Measurements from ENCODE around the gene KHDRBS1. TPM values are rescaled to one million over a fixed set of nuclear protein-coding genes. Genes with fewer than 3 reads are reported as not detected.
"Not testable (repeated sequence)": the region's sequence is repeated elsewhere in the genome, so short reads cannot be mapped to it uniquely, and the experiment has no call there.

Gene KHDRBS1
- total RNA-seq, 4 donors from 2014 or later: 60.8 to 94.3 (median 84.7) TPM

GRCh38 chr1:32056598-32056997 lies 42.9 kb downstream of the KHDRBS1 start:
- WGBS, 2 donors: 100% methylated on average over 1 of the region's 1 CpG
- TF ChIP-seq CTCF (IDR thresholded peaks at IDR 0.05) (no peak), POLR2A (IDR thresholded peaks at IDR 0.05) (no peak)
- DNase-seq (ENCODE audit: low spot score in 2 of 2): no peak
- intact Hi-C loops (cut with DNase I; ENCODE audit: low total_unique reads): no loop called here
- H3K4me3 ChIP-seq (ENCODE audit: low read depth, poor library complexity, severe bottlenecking): no peak overlapping the region

DNA sequence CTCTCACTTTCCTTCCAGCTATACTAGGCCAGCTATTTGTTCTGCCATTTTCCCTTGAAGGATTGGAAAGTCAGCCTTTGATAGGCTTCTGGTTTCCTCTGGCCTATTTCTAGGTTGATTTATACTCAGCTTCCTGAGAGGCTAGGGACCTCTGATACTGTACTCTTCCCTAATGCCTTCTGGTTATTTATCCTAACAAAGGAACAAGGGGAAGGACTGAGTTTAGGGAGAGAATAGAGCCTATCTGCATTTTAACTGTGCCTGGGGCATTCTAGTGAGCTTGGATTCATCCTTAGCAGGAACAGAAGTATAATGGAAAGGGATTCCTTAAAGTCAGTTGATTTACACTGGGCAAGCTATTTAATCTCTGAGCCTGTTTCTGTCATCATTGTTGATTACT lies 47.2 kb downstream of the KHDRBS1 start:
- intact Hi-C loops (cut with DNase I; ENCODE audit: low total_unique reads): loop anchor here (10.0 kb wide), 1 partner anchor 276 kb away; no protein-coding TSS in a partner anchor

DNA sequence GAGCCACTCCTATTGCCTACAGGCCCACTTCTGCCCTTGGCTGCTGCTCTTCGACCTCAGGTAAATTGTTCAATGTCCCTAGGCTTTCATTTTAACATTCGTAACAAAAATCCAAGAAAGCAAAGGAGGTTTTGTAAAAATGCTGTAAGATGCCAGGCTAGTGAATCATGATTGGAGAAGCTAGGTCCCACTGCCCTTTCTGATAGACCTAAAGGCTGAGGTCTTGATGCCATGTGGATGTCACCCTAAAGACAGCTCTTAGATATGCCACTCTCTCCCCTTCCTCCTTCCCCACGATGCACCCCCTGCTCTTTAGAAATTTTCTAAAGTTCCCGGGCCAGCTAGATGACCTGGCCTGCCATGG lies 49.2 kb downstream of the KHDRBS1 start:
- TF ChIP-seq POLR2A (IDR thresholded peaks at IDR 0.05) (no peak), CTCF (IDR thresholded peaks at IDR 0.05) (no peak)
- no peak for DNase-seq (ENCODE audit: low spot score in 2 of 2)
- intact Hi-C loops (cut with DNase I; ENCODE audit: low total_unique reads): loop anchor here (10.0 kb wide), 1 partner anchor 278 kb away; no protein-coding TSS in a partner anchor
- 56 to 65% methylated on average over 4 of the region's 4 CpGs for WGBS, 2 donors
- no peak overlapping the region for H3K4me3 ChIP-seq (ENCODE audit: low read depth, poor library complexity, severe bottlenecking)

More for the DNA sequence above, 47.2 kb downstream of the KHDRBS1 start:
- DNase-seq (ENCODE audit: low spot score in 2 of 2): no peak
- TF ChIP-seq POLR2A (IDR thresholded peaks at IDR 0.05) (no peak), CTCF (IDR thresholded peaks at IDR 0.05) (no peak)
- no peak overlapping the region for H3K4me3 ChIP-seq (ENCODE audit: low read depth, poor library complexity, severe bottlenecking)

GRCh38 chr1:32063261-32063681 lies 49.6 kb downstream of the KHDRBS1 start:
- WGBS, 2 donors: 4 to 18% methylated on average over 1 of the region's 1 CpG
- TF ChIP-seq CTCF (IDR thresholded peaks at IDR 0.05): no peak
- TF ChIP-seq POLR2A (IDR thresholded peaks at IDR 0.05): no peak
- DNase-seq (ENCODE audit: low spot score in 2 of 2): peak in 1 of 2 donors; percentile 63
- intact Hi-C loops (cut with DNase I; ENCODE audit: low total_unique reads): loop anchor here (10.0 kb wide), 1 partner anchor 278 kb away; no protein-coding TSS in a partner anchor
- no peak overlapping the region for H3K4me3 ChIP-seq (ENCODE audit: low read depth, poor library complexity, severe bottlenecking)

GRCh38 chr1:32065613-32066488 lies 52.2 kb downstream of the KHDRBS1 start:
- 57 to 65% methylated on average over 21 of the region's 21 CpGs for WGBS, 2 donors
- intact Hi-C loops (cut with DNase I; ENCODE audit: low total_unique reads): loop anchor here (10.0 kb wide), 1 partner anchor 281 kb away; no protein-coding TSS in a partner anchor
- H3K4me3 ChIP-seq (ENCODE audit: low read depth, poor library complexity, severe bottlenecking): not testable (repeated sequence)
- peak in 1 of 2 donors; percentile 76 for DNase-seq (ENCODE audit: low spot score in 2 of 2)

DNA sequence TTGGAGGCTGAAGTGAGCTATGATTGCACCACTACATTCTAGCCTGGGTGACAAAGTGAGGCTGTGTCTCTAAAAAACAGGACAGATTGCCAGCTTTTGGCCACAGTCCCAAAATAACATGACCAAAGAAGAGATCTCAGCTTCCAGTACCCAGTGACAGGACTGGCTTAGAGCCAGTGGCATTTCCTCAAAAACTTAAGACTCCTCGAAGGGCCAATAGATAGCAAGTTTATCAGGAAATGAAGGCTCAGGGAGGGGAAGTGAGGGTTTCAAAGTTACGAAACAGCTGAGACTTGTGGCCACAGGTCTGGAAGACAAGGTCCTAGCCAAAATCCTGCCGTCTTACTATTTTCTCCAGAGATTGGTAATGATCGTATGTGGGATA lies 52.8 kb downstream of the KHDRBS1 start:
- intact Hi-C loops (cut with DNase I; ENCODE audit: low total_unique reads): loop anchor here (10.0 kb wide), 1 partner anchor 282 kb away; no protein-coding TSS in a partner anchor

More for the DNA sequence above, 52.8 kb downstream of the KHDRBS1 start:
- peak; percentile 88 to 89 for DNase-seq (ENCODE audit: low spot score in 2 of 2)
- no peak overlapping the region for H3K4me3 ChIP-seq (ENCODE audit: low read depth, poor library complexity, severe bottlenecking)
- 0 to 3% methylated on average over 4 of the region's 4 CpGs for WGBS, 2 donors
- TF ChIP-seq CTCF (IDR thresholded peaks at IDR 0.05): no peak
- TF ChIP-seq POLR2A (IDR thresholded peaks at IDR 0.05): no peak

Measured in lower leg skin (tissue), 4 donors.